H9 (cell line): ENCODE results near the gene KHNYN. TPM values are rescaled to one million over a fixed set of nuclear protein-coding genes. Genes with fewer than 3 reads are reported as not detected.

Experiments
- DNase-seq: peaks from one replicate; pipeline ENCODE4 v3.0.0-alpha.2; 2017
- H2AFZ ChIP-seq: one replicate; pipeline ENCODE4 v1.6.1; 2013; ENCODE audit warnings: mild to moderate bottlenecking, low read length, control low read depth, moderate library complexity
- H2AK5ac ChIP-seq: 2 replicates; pipeline ENCODE4 v1.6.1; 2013; ENCODE audit warnings: low read length, control low read depth, mixed read lengths; ENCODE audit not compliant: insufficient read length
- H2BK120ac ChIP-seq: one replicate; pipeline ENCODE4 v1.6.1; 2013; ENCODE audit warnings: low read depth, mild to moderate bottlenecking, low read length, control low read depth, inconsistent platforms; ENCODE audit not compliant: poor library complexity, severe bottlenecking
- H2BK12ac ChIP-seq: 2 replicates; pipeline ENCODE4 v1.6.1; 2013; ENCODE audit warnings: low read length, control low read depth, mixed read lengths, low read depth; ENCODE audit not compliant: insufficient read length
- H2BK15ac ChIP-seq: 2 replicates; pipeline ENCODE4 v1.6.1; 2013; ENCODE audit warnings: low read depth, low read length, control low read depth
- H2BK20ac ChIP-seq: one replicate; pipeline ENCODE4 v1.6.1; 2013; ENCODE audit warnings: low read depth, mild to moderate bottlenecking, low read length, control low read depth, inconsistent platforms; ENCODE audit not compliant: poor library complexity, severe bottlenecking
- H2BK5ac ChIP-seq: 2 replicates; pipeline ENCODE4 v1.6.1; 2013; ENCODE audit warnings: low read length, control low read depth, mixed read lengths; ENCODE audit not compliant: insufficient read length
- H3K14ac ChIP-seq: 2 replicates; pipeline ENCODE4 v1.6.1; 2013; ENCODE audit warnings: low read length, control low read depth; ENCODE audit not compliant: insufficient read depth
- H3K18ac ChIP-seq: 2 replicates; pipeline ENCODE4 v1.6.1; 2013; ENCODE audit warnings: low read depth, mild to moderate bottlenecking, mixed read lengths, low read length, control low read depth; ENCODE audit not compliant: insufficient read length
- H3K23ac ChIP-seq: 2 replicates; pipeline ENCODE4 v1.6.1; 2013; ENCODE audit warnings: low read length, control low read depth, mixed read lengths, low read depth; ENCODE audit not compliant: insufficient read length
- H3K23me2 ChIP-seq: 2 replicates; pipeline ENCODE4 v1.6.1; 2013; ENCODE audit warnings: low read depth, mild to moderate bottlenecking, mixed read lengths, low read length, control low read depth; ENCODE audit not compliant: insufficient read length, poor library complexity, severe bottlenecking
- H3K27ac ChIP-seq: 2 replicates; pipeline ENCODE4 v1.5.1; 2013; ENCODE audit warnings: low read length, control low read depth, mixed read lengths, low read depth; ENCODE audit not compliant: insufficient read length
- H3K27me3 ChIP-seq: 2 replicates; pipeline ENCODE4 v1.6.1; 2013; ENCODE audit warnings: low read length, control low read depth, inconsistent platforms; ENCODE audit not compliant: insufficient read depth
- H3K4ac ChIP-seq: 2 replicates; pipeline ENCODE4 v1.6.1; 2013; ENCODE audit warnings: low read depth, mild to moderate bottlenecking, control low read depth, inconsistent platforms, low read length, moderate library complexity
- H3K4me1 ChIP-seq: 2 replicates; pipeline ENCODE4 v1.6.1; 2013; ENCODE audit warnings: low read length, control low read depth, inconsistent platforms; ENCODE audit not compliant: insufficient read depth
- H3K4me2 ChIP-seq: 2 replicates; pipeline ENCODE4 v1.6.1; 2013; ENCODE audit warnings: low read length, control low read depth, mixed read lengths; ENCODE audit not compliant: insufficient read length, insufficient read depth
- H3K56ac ChIP-seq: 2 replicates; pipeline ENCODE4 v1.6.1; 2013; ENCODE audit warnings: low read depth, mild to moderate bottlenecking, mixed read lengths, low read length, control low read depth; ENCODE audit not compliant: insufficient read length
- H3K79me1 ChIP-seq: 2 replicates; pipeline ENCODE4 v1.6.1; 2013; ENCODE audit warnings: low read depth, mild to moderate bottlenecking, moderate library complexity, low read length, control low read depth, inconsistent platforms; ENCODE audit not compliant: insufficient read depth, poor library complexity, severe bottlenecking
- H3K79me2 ChIP-seq: 2 replicates; pipeline ENCODE4 v1.6.1; 2013; ENCODE audit warnings: low read length, control low read depth, inconsistent platforms; ENCODE audit not compliant: insufficient read depth
- H3K9ac ChIP-seq: 2 replicates; pipeline ENCODE4 v1.6.1; 2013; ENCODE audit warnings: low read length, control low read depth, mixed read lengths; ENCODE audit not compliant: insufficient read length; ENCODE audit errors: extremely low read depth
- H3K9me3 ChIP-seq: one replicate; pipeline ENCODE4 v1.6.1; 2013; ENCODE audit warnings: low read depth, low read length, inconsistent platforms; ENCODE audit not compliant: control insufficient read depth
- H3T11ph ChIP-seq: one replicate; pipeline ENCODE4 v1.6.1; 2013; ENCODE audit warnings: mild to moderate bottlenecking, low read length, control low read depth, inconsistent platforms
- H4K20me1 ChIP-seq: one replicate; pipeline ENCODE4 v1.6.1; 2013; ENCODE audit not compliant: control insufficient read depth, insufficient read length, insufficient read depth
- H4K5ac ChIP-seq: 2 replicates; pipeline ENCODE4 v1.6.1; 2013; ENCODE audit warnings: low read depth, mild to moderate bottlenecking, mixed read lengths, low read length, control low read depth; ENCODE audit not compliant: insufficient read length
- H4K8ac ChIP-seq: replicated peaks from 2 replicates; pipeline ENCODE4 v1.6.1; 2013; ENCODE audit warnings: low read length, control low read depth, mixed read lengths, low read depth; ENCODE audit not compliant: insufficient read length
- H4K91ac ChIP-seq: 2 replicates; pipeline ENCODE4 v1.6.1; 2013; ENCODE audit warnings: low read depth, mild to moderate bottlenecking, moderate library complexity, mixed read lengths, low read length, control low read depth; ENCODE audit not compliant: insufficient read length
- H3K27ac Mint-ChIP-seq, 3 experiments: 2 replicates in 2 of 3; 3 replicates in 1 of 3; pipeline ENCODE4 v1.8.0; 2020 to 2021; ENCODE audit warnings: mixed read lengths in 3 of 3, mild to moderate bottlenecking in 1 of 3, moderate library complexity in 1 of 3
- H3K27me3 Mint-ChIP-seq: 2 replicates; pipeline ENCODE4 v1.8.0; 2021; ENCODE audit warnings: low read depth, mild to moderate bottlenecking, moderate library complexity, mixed read lengths
- H3K36me3 Mint-ChIP-seq, 3 experiments: 2 replicates in 2 of 3; 3 replicates in 1 of 3; pipeline ENCODE4 v1.8.0; 2020 to 2021; ENCODE audit warnings: low read depth in 3 of 3, mixed read lengths in 3 of 3; ENCODE audit not compliant: insufficient read depth in 1 of 3
- H3K4me1 Mint-ChIP-seq, 2 experiments: 2 replicates each; pipeline ENCODE4 v1.8.0; 2020; ENCODE audit warnings: mixed read lengths in 2 of 2
- H3K4me3 Mint-ChIP-seq, 2 experiments: 2 replicates in 1 of 2; 3 replicates in 1 of 2; pipeline ENCODE4 v1.8.0; 2020 to 2021; ENCODE audit warnings: mild to moderate bottlenecking in 2 of 2, mixed read lengths in 2 of 2, moderate library complexity in 1 of 2
- H3K9me3 Mint-ChIP-seq, 2 experiments: 2 replicates in 1 of 2; 3 replicates in 1 of 2; pipeline ENCODE4 v1.8.0; 2020; ENCODE audit warnings: mild to moderate bottlenecking in 2 of 2, mixed read lengths in 2 of 2, moderate library complexity in 1 of 2
- CTCF ChIP-seq: fragments of 200-600 bp; sonication (generic); conservative IDR thresholded peaks from 3 replicates; pipeline ENCODE4 v1.8.0; 2021; ENCODE audit warnings: antibody characterized with exemption, mild to moderate bottlenecking
- WGBS: extraction: QIAGEN DNeasy Blood & Tissue Kit; methylation state at CpG from one replicate; pipeline ENCODE4 v1.1.7; 2013; ENCODE audit warnings: missing lambda C conversion rate, low lambda C conversion rate, mixed read lengths; ENCODE audit not compliant: insufficient read length; ENCODE audit errors: extremely low coverage; 5-methylcytosine and 5-hydroxymethylcytosine counted together
- total RNA-seq: library from RNA; stranded (reverse); gene quantifications from 2 replicates; pipeline ENCODE4 v1.2.1, GENCODE V29; 2021

KHNYN gene
- total RNA-seq, 1 experiment from 2014 or later = 30.0 TPM

- H3K27me3 ChIP-seq = peaks cover 2% of the 10 kb centered on the region; the same call in 1 of the 2 replicates
- Mint-ChIP-seq H3K4me3 (peak overlapping the region; percentile 67 to 84), H3K27me3 (peaks cover 8% of the 10 kb centered on the region), H3K27ac (peak overlapping the region in 1 of 3 experiments; percentile 75; a peak in 1 of 7 replicates), H3K9me3 (no peaks in the 10 kb centered on the region), H3K4me1 (peaks cover 29 to 30% of the 10 kb centered on the region in 2 experiments), H3K36me3 (peaks cover 0 to 18% (median 14%) of the 10 kb centered on the region in 3 experiments; a peak in 5 of 7 replicates)
- no peak overlapping the region for H3T11ph ChIP-seq
- H2AK5ac ChIP-seq = no peak overlapping the region
- H2BK120ac ChIP-seq = no peak overlapping the region
- H2BK12ac ChIP-seq = no peak overlapping the region
- no peak overlapping the region for H4K91ac ChIP-seq
- H3K79me2 ChIP-seq = no peaks in the 10 kb centered on the region
- H3K79me1 ChIP-seq = no peaks in the 10 kb centered on the region
- H3K56ac ChIP-seq = no peak overlapping the region
- no peak overlapping the region for H3K9ac ChIP-seq
- H3K18ac ChIP-seq = no peak overlapping the region
- peaks cover 3% of the 10 kb centered on the region; the same call in 1 of the 2 replicates for H3K4me1 ChIP-seq
- H4K20me1 ChIP-seq = peaks cover 2% of the 10 kb centered on the region
- H3K4me2 ChIP-seq = peak overlapping the region; percentile 98
- no peak overlapping the region for H4K8ac ChIP-seq
- no peak overlapping the region for H3K27ac ChIP-seq
- no peak overlapping the region for H3K4ac ChIP-seq
- H3K23ac ChIP-seq = no peak overlapping the region
- H2BK15ac ChIP-seq = no peak overlapping the region
- no peak for TF ChIP-seq CTCF
- no peak overlapping the region for H2AFZ ChIP-seq
- no peak overlapping the region for H3K14ac ChIP-seq
- WGBS = no CpG with 5 or more reads among the region's 18 CpGs
- no peak for DNase-seq
- no peak overlapping the region for H2BK5ac ChIP-seq
- no peaks in the 10 kb centered on the region for H3K9me3 ChIP-seq
- H2BK20ac ChIP-seq = no peak overlapping the region
- H4K5ac ChIP-seq = no peak overlapping the region
- H3K23me2 ChIP-seq = peaks cover 7% of the 10 kb centered on the region
These were observed 943 bp upstream of the KHNYN start for GRCh38 chr14:24428628-24429394.
